Skeletal muscle satellite cell (primary cell): ENCODE data around the gene HS3ST6.

ENCODE experiments used
- H3K27me3 ChIP-seq: 2 replicates; pipeline ENCODE4 v1.7.0; 2013; ENCODE audit warnings: low read length; ENCODE audit not compliant: control insufficient read depth, insufficient read depth
- H3K36me3 ChIP-seq: 2 replicates; pipeline ENCODE4 v1.7.0; 2013; ENCODE audit warnings: mild to moderate bottlenecking, control low read depth, low read length; ENCODE audit not compliant: insufficient read depth
- H3K4me1 ChIP-seq: 2 replicates; pipeline ENCODE4 v1.7.0; 2013; ENCODE audit warnings: low read length; ENCODE audit not compliant: control insufficient read depth, insufficient read depth
- H3K4me2 ChIP-seq: 2 replicates; pipeline ENCODE4 v1.7.0; 2013; ENCODE audit warnings: mild to moderate bottlenecking, low read length
- H3K4me3 ChIP-seq: 2 replicates; pipeline ENCODE4 v1.7.0; 2013; ENCODE audit warnings: low read length
- H3K9ac ChIP-seq: 2 replicates; pipeline ENCODE4 v1.7.0; 2013; ENCODE audit warnings: mild to moderate bottlenecking, low read depth, low read length, moderate library complexity
- H3K9me3 ChIP-seq: replicated peaks from 2 replicates; pipeline ENCODE4 v1.7.0; 2013; ENCODE audit warnings: mild to moderate bottlenecking, control low read depth, low read length

HS3ST6 gene

GRCh38 chr16:1911467-1912214, 6.6 kb downstream of the HS3ST6 start:
- H3K4me2 ChIP-seq, result no peak overlapping the region
- no peaks in the 10 kb centered on the region for H3K9me3 ChIP-seq
- no peaks in the 10 kb centered on the region for H3K36me3 ChIP-seq
- H3K9ac ChIP-seq, result no peak overlapping the region
- no peaks in the 10 kb centered on the region for H3K4me1 ChIP-seq
- H3K27me3 ChIP-seq, result peaks cover 58% of the 10 kb centered on the region
- no peak overlapping the region for H3K4me3 ChIP-seq

- no peaks in the 10 kb centered on the region for H3K4me1 ChIP-seq
- no peak overlapping the region for H3K4me3 ChIP-seq
- H3K27me3 ChIP-seq, result peaks cover 60% of the 10 kb centered on the region
- no peak overlapping the region for H3K9ac ChIP-seq
- no peak overlapping the region for H3K4me2 ChIP-seq
- no peaks in the 10 kb centered on the region for H3K9me3 ChIP-seq
- no peaks in the 10 kb centered on the region for H3K36me3 ChIP-seq
Measured at GRCh38 chr16:1909561-1910231, 8.5 kb downstream of the HS3ST6 start.

GRCh38 chr16:1908983-1909382, 9.2 kb downstream of the HS3ST6 start:
- Histone ChIP-seq H3K27me3 (peaks cover 61% of the 10 kb centered on the region), H3K4me2 (no peak overlapping the region), H3K36me3 (no peaks in the 10 kb centered on the region), H3K4me1 (no peaks in the 10 kb centered on the region), H3K9me3 (no peaks in the 10 kb centered on the region), H3K4me3 (no peak overlapping the region), H3K9ac (no peak overlapping the region)

GRCh38 chr16:1908184-1908583, 10.0 kb downstream of the HS3ST6 start:
- no peak overlapping the region for H3K4me3 ChIP-seq
- H3K9me3 ChIP-seq, result no peaks in the 10 kb centered on the region
- H3K4me1 ChIP-seq, result no peaks in the 10 kb centered on the region
- no peak overlapping the region for H3K9ac ChIP-seq
- no peak overlapping the region for H3K4me2 ChIP-seq
- peaks cover 59% of the 10 kb centered on the region for H3K27me3 ChIP-seq
- no peaks in the 10 kb centered on the region for H3K36me3 ChIP-seq

- Histone ChIP-seq H3K9ac (no peak overlapping the region), H3K4me1 (no peaks in the 10 kb centered on the region), H3K9me3 (no peaks in the 10 kb centered on the region), H3K4me2 (no peak overlapping the region), H3K36me3 (no peaks in the 10 kb centered on the region), H3K27me3 (peaks cover 60% of the 10 kb centered on the region), H3K4me3 (no peak overlapping the region)
Measured at GRCh38 chr16:1907226-1907860, 10.9 kb downstream of the HS3ST6 start.

GRCh38 chr16:1906846-1907165, 11.4 kb downstream of the HS3ST6 start:
- Histone ChIP-seq H3K36me3 (no peaks in the 10 kb centered on the region), H3K4me1 (no peaks in the 10 kb centered on the region), H3K4me3 (no peak overlapping the region), H3K27me3 (peaks cover 60% of the 10 kb centered on the region), H3K9me3 (no peaks in the 10 kb centered on the region), H3K9ac (no peak overlapping the region), H3K4me2 (no peak overlapping the region)

GRCh38 chr16:1906055-1906845, 12.0 kb downstream of the HS3ST6 start:
- H3K36me3 ChIP-seq, result no peaks in the 10 kb centered on the region
- no peak overlapping the region for H3K4me3 ChIP-seq
- no peak overlapping the region for H3K4me2 ChIP-seq
- no peak overlapping the region for H3K9ac ChIP-seq
- no peaks in the 10 kb centered on the region for H3K4me1 ChIP-seq
- H3K27me3 ChIP-seq, result peaks cover 60% of the 10 kb centered on the region
- no peaks in the 10 kb centered on the region for H3K9me3 ChIP-seq

GRCh38 chr16:1903845-1904840, 14.1 kb downstream of the HS3ST6 start:
- no peaks in the 10 kb centered on the region for H3K9me3 ChIP-seq
- no peaks in the 10 kb centered on the region for H3K4me1 ChIP-seq
- no peaks in the 10 kb centered on the region for H3K36me3 ChIP-seq
- H3K9ac ChIP-seq, result no peak overlapping the region
- H3K4me3 ChIP-seq, result no peak overlapping the region
- peaks cover 55% of the 10 kb centered on the region for H3K27me3 ChIP-seq
- no peak overlapping the region for H3K4me2 ChIP-seq

GRCh38 chr16:1903220-1903574, 15.0 kb downstream of the HS3ST6 start:
- Histone ChIP-seq H3K4me2 (no peak overlapping the region), H3K36me3 (no peaks in the 10 kb centered on the region), H3K27me3 (peaks cover 52% of the 10 kb centered on the region), H3K9me3 (no peaks in the 10 kb centered on the region), H3K4me1 (no peaks in the 10 kb centered on the region), H3K9ac (no peak overlapping the region), H3K4me3 (no peak overlapping the region)

GRCh38 chr16:1902547-1903219, 15.5 kb downstream of the HS3ST6 start:
- H3K4me1 ChIP-seq, result no peaks in the 10 kb centered on the region
- H3K27me3 ChIP-seq, result peaks cover 48% of the 10 kb centered on the region

More at GRCh38 chr16:1902547-1903219, 15.5 kb downstream of the HS3ST6 start:
- H3K4me2 ChIP-seq, result no peak overlapping the region
- no peak overlapping the region for H3K4me3 ChIP-seq
- no peaks in the 10 kb centered on the region for H3K9me3 ChIP-seq
- no peaks in the 10 kb centered on the region for H3K36me3 ChIP-seq
- H3K9ac ChIP-seq, result no peak overlapping the region
